Nucleus accumbens (tissue), 56 donors: ENCODE measurements around the gene MAN1A1.

ENCODE experiments used
- DNase-seq, 56 donors: peaks; one replicate each; lab custom pipeline; 2025; lab: John Stamatoyannopoulos, UW

The MAN1A1 gene

DNA sequence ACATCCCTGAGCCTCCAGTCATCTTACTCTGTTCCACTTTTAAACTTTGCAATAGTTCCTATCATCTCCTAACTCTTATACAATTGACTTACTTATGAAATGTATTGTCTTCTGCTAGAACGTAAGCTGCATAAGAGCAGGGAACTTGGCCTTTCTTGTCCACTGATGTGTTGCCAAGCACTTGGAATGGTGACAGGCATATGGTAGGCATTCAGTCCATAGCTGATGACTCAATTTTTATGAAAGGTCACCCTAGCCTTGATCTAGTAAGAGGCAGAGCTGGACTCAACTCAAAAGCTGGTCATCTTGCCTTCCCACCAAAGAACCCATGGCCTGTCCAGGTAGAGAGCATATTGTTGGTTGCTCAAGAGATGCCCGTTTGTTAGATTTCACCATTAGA, 188.7 kb downstream of the MAN1A1 start:
- no peak for DNase-seq

DNA sequence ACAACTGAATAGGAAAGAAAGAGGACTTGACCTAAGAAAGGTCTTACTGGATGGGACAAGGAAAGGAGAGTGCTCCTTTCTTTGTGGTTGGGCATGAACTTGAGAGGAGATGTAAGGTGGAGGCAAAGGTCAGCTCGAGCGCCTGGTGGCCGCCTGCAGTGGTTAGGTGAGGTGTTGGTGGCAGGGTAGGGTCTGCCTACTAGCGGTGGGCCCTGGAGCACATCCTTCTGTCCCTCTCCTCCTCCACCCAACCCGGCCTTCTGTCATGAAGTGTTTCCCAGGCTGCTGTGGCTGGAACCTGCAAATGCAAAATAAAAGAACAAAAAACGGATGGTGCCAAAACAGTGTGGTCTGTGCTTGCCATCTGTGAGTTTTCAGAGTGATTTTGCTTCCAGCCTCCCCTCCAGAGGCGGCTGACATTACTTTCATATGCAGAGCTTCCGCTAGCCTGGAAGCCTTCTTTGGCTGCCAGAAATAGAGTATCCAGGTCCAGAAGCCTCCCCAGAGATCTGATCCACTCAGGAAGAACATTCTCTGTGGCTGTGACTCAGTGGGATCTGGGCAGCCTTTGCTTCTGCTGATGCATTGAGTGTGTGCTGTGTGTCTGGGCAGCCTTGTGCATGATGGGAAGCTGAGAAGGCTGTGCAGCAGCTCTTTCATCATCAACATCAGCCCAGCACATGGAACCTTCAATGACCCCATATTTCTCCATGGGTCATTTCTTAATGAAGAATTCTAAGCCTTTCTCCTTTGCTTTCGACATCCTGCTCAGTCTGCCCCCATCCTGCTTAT, 191.3 kb downstream of the MAN1A1 start:
- no peak for DNase-seq

- no peak for DNase-seq
Measured at GRCh38 chr6:119157506-119157815, 192.1 kb downstream of the MAN1A1 start.

DNA sequence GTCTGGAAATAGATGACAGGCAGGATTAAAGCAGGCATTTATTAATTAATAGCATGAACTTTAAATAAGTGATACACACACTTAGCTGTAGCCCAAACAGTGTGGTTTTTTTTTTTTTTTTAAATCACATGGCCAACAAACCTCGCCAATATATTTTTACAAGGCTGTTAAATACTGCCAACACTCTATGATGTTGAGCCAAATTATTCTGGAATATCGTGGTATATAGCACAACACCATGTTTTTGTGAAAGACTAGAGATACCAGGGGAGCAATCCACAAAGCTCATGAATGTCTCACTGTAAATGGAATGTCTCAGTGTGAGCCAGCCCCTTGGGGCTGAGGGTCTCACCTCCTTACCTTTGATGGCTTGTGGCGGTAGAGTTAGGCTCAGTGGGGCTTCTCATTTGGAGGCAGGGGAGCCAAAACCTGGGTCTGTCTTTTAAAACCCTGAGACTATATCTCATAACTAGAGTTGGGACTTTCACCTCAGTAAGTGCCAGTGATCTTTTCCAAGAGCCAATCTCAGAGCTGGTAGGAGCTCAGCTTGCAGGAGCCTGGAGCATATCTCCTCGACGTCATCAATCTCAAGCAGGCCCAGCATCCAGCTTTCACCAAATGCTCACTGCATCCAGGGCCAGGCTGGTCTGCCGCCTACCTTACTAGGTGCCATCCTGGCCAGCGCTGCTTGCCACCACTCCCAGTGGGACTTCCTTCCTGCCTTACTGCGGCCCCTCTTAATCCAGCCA, 192.6 kb downstream of the MAN1A1 start:
- no peak for DNase-seq

DNA sequence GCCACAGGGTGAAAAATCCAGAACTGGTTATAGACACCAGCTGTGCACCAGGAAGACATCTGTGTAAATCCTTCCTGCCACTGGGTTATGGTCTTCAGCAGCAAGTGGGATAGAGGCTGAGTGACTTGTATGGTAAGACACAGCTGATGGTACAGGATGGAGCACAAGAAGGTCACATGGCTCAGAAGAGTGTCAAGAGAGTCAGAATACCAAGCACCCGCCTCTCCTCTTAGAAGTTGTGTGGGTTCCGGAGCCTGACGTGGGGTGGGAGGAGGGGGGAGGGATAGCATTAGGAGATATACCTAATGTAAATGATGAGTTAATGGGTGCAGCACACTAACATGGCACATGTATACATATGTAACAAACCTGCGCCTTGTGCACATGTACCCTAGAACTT, 193.5 kb downstream of the MAN1A1 start:
- DNase-seq, result peak in 3 of 56 donors; percentile 1 to 13 (median 8)

DNA sequence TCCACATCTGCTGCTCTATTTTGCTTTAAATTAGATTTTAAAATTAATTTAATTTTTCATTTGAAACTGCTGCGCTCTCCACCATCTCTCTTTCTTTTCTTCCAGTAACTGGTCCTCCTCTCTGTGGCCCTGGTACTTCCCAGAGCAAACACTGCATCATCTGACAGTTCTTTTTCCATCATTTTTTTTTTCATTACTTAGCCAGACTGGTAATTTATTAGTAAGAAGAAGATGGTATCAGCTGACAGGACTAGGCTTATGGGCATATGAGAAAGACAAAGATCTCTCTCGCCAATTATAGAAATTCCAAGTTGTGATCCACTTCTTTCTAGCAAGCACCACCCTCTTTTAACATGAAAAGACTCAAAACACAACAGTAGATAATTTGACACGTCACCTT, 197.4 kb downstream of the MAN1A1 start:
- DNase-seq, result no peak

DNA sequence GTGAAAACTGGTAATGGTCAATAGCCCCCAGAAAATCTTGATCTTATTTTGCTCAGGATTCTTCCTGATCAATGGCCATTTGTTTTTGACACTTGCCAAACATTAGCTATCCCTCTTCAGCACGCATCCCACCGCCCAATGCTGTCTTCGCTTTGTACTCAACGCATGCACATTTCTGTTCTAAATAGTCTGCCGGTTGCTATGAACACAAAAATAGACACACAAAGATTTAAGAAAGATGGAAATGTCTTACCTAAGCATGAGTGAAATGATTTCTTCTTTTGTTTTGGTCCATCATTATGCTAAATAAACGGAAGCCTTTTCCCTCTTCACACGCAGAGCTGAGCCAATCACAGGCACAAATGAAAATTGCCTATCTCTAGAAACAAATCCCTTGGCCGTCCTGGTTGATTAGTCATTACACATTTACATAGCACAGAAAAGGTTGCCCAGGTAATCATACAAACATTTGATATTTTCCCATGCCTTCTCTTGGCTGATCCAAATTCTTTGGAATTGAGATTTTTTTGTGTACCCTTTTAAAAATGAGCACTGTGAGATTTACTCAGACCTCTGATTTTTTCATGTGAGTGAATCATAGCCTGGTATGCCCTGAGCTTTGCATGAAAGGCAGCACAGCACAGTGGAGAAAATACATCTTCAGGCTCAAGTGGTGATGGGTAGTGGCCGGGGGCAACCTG, 200.6 kb downstream of the MAN1A1 start:
- DNase-seq, result no peak

GRCh38 chr6:119148098-119148824, 201.3 kb downstream of the MAN1A1 start:
- peak in 29 of 56 donors; percentile 2 to 47 (median 19) for DNase-seq

GRCh38 chr6:119147101-119148053, 202.2 kb downstream of the MAN1A1 start:
- peak in 13 of 56 donors; percentile 1 to 49 (median 16) for DNase-seq

DNA sequence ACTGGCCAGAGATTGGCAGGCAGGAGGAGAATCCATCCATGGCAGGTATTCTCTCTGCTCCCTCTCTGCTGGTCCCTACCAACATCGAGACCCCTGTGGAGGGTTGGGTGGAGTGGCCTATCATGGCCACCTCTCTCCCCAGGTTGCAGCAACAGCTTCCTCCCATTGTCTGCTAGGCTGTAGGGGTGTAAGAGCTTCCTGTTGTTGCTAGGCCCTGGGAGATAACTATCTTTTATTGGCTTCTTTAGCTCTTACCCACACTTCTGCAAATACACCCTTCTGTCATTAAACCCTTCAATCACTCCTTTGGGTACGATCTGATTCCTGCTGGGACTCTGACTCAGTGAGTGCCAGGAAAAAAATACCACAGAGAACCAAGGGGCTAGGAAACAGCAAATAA, 204.4 kb downstream of the MAN1A1 start:
- no peak for DNase-seq

DNA sequence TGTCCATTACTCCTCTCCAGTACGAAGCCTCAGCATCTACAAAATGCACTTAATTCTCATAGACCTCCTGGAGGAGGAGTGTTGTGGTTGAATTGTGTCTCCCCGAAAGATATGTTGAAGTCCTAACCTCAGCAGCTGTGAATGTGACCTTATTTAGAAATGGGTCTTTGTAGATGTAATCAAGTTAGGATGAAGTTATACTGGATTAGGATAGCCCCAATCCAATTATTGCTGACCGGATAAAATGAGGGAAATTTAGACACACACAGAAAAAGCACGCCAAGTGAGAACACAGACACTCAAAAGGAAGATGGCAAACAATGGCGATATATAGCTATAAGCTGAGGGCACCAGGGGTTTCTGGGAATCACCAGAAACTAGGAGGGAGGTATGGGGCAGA, 206.9 kb downstream of the MAN1A1 start:
- DNase-seq, result no peak

DNA sequence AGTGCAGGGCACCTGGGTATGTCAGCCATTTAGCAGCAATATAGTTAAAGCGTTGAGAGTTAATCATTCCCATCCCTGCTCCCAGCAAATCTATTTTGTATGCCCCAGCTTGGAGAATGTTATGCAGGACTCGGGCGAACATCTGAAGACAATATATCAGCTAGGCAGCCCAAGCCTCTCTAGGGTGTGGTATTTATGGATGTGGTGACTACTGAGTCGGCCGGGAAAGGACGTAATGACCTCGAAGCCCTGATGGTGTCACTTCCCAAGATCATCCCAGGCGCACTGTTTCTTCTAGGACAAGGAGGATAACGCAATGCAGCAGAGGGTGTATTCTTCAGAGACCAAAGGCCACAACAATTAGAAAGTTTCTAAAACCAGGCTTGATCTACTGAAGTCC, 207.5 kb downstream of the MAN1A1 start:
- no peak for DNase-seq

- DNase-seq, result no peak
Measured at GRCh38 chr6:119140196-119141140, 209.1 kb downstream of the MAN1A1 start.

DNA sequence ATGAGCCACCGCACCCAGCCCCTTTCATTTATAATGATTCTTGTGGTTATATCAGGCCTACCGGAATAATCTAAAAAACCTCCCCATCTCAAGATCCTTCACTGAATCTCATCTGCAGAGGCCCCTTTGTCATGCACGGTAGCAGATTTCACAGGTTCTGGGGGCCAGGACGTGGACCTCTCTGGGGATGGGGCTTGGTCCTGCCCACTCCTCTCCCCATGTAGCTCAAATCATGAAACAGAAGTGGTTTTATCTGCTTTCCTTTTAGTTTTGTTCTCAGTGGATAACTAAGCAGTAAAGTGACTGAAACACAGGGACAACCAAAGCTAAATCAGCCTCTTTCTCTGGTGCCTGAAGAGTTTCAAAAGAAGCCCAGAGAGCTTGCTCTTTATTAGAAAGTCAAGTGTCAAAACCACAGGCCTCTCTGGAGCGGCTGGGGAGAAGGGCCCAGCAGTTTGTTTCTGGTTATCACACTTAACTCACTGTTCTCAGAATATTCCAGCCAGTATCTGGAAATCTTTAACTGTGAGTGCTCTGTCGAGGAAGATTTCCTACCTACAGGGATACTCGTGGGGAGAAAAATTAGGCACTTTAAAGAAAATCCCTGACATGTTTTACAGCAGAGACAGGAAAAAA, 210.5 kb downstream of the MAN1A1 start:
- no peak for DNase-seq

DNA sequence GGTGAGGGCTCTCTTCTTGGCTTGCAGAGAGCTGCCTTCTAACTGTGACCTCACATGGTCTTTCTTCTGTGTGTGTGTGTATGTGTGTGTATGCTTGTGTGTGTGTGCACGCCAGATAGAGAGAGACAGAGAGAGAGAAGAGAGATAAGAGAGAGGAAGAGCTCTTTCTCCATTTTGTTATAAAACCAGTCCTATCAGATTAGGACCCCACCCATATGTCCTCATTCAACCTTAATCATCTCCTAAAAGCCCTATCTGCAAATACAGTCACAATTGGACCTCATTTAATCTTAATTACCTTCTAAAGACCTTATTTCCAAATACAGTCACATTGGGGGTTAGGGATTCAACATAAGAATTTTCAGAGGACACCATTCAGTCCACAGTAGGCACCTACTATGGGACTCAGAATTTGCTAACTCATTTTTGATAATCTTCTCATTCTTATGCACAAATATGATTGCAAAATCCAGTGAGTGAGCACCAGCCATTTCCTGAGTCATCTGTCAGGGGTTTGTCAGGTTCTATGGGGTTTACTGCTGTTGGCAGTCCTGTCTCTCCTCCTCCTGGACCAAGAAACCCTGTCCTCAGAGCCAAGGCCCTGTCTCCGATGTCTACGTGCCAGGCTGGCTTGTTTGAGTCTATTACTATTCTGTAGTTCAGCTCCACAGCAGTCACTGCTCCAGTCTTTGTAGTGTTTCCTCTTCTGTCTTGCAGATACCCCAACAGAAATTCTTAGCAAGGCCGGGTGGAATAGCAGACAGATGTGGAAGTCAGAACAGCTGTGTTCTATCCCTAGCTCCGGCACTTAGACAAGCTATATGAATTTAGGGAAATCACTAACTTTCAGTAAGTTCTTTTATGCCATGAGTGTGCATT, 212.1 kb downstream of the MAN1A1 start:
- no peak for DNase-seq

GRCh38 chr6:119134752-119135151, 214.8 kb downstream of the MAN1A1 start:
- DNase-seq, result no peak

GRCh38 chr6:119133400-119133799, 216.2 kb downstream of the MAN1A1 start:
- DNase-seq, result no peak
